HTR-8/SVneo (cell line): ENCODE results near the gene RBM38.
"Not testable (repeated sequence)": the region's sequence is repeated elsewhere in the genome, so short reads cannot be mapped to it uniquely, and the experiment has no call there.

Experiments used
- DNase-seq: peaks from one replicate; pipeline ENCODE4 v3.0.0; 2011; ENCODE audit warnings: low spot score, mixed read lengths; ENCODE audit not compliant: insufficient read length
- FAIRE-seq: peaks from 2 replicates; lab custom pipeline; 2011; peaks lifted over from hg19 to GRCh38; lab: Jason Lieb, UNC

The RBM38 gene

DNA sequence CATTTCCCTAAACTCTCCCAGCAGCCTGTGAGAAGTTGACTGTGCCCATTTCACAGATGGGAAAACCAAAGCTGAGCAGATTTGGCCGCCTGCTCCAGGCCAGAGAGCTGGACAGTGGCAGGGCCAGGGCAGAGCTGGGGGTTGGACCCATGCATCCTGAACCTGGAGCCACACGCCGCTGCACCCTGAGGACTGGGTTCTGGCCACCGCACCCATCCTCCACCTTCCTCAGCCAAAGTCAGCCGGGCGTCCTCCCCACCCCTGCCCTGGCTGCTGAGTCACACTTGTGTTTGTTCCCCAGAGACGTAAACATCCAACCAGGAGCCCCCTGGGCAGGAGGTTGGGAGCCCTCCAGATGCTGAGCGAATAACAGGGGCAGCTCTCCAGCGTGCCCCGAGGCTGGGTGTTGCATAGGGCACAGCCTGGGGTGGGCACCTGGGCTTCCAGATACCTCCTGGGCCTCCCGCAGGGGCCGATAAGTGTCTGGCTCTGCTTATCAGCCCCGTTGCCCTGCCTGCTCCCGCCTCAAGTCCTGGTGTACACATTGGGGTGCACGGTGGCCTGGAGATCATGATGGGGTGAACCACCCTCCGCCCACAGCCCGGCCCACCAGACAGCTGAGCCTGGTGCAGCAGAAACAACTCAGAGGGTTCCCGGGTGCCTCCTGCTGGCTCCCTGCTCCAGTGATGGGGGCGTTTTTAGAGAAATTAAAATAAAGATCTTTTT, 23.8 kb downstream of the RBM38 start:
- FAIRE-seq (peak; percentile 66), DNase-seq (peak; percentile 76)

DNA sequence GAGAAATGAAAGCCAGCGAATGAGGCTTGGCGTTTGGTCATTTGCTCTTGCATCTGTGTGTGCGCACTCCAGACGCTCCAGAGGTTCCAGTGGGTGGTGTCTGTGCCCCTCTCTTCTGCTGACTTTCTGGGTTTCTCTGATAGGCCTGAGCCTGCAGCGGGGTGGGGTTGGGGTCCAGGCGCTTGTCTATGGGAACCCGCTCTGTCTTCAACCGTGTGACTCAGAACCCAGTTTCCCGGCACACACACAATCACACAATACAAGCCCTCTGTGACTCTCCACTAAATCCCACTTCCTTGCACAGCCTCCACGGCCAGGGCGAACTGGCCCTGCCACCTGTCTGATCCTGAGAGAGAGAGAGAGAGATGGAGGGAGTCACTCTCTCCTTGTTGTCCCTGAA, 24.6 kb downstream of the RBM38 start:
- FAIRE-seq: peak; percentile 31
- DNase-seq: no peak

DNA sequence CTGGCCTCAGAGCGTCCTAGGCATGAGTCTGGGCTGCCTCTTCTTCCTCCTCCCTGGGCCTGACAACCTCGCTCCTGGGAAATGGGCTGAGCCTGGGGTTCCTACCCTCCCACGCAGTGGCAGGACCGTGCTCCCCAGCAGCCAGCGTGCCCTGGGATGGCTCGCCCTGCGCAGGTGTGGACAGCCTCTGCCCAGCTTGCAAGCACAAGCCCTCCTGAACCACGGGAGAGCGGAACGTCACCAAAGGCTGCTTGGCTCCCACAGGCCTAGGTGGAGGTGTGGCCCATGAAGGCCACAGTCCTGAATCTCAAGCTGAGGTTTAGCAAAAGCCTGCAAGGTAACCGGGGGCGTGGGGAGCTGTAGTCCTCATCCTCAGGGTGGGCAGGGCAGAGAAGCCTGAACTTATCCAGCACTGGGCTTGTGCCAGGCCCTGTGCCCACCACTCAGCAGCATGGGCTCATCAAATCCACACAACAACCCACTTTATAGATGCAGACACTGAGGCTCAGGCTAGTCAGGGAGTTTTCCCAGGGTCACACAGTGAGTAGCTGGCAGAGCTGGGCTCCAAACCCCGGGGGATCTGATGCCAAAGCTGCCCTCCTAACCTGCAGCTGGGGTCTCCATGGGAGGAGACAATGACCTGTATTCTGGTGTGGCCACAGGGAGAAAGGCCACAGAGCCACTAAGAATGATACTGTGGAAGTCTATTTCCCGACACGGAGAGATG, 25.3 kb downstream of the RBM38 start:
- peak; percentile 62 for FAIRE-seq
- no peak for DNase-seq

DNA sequence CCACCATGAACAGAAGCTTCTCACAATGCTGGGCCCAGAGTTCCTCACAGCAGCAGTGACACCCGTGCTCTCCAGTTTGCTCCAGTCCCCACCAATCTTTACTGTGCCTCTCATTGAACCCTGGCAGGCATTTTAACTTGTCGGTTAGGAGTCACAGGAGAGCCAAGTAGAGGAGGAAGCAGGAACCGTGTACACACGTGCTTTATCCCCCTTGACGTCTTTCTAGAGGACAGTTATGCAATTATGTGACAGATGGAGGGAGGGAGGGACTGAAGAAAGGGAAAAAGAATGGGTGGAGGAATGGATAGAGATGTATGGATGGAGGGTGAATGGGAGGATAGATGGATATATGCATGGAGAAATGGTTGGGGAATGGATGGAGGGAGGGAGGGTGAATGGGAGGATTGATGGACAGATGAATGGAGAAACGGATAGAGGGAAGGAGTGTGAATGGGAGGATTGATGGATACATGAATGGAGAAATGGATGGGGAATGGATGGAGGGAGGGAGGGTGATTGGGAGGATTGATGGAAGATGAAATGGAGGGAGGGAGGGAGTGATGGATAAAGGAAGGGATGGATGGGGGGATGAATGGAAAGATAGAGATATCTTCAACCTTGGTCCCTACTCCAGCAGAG, 26.0 kb downstream of the RBM38 start:
- FAIRE-seq (peak; percentile 93), DNase-seq (no peak)

DNA sequence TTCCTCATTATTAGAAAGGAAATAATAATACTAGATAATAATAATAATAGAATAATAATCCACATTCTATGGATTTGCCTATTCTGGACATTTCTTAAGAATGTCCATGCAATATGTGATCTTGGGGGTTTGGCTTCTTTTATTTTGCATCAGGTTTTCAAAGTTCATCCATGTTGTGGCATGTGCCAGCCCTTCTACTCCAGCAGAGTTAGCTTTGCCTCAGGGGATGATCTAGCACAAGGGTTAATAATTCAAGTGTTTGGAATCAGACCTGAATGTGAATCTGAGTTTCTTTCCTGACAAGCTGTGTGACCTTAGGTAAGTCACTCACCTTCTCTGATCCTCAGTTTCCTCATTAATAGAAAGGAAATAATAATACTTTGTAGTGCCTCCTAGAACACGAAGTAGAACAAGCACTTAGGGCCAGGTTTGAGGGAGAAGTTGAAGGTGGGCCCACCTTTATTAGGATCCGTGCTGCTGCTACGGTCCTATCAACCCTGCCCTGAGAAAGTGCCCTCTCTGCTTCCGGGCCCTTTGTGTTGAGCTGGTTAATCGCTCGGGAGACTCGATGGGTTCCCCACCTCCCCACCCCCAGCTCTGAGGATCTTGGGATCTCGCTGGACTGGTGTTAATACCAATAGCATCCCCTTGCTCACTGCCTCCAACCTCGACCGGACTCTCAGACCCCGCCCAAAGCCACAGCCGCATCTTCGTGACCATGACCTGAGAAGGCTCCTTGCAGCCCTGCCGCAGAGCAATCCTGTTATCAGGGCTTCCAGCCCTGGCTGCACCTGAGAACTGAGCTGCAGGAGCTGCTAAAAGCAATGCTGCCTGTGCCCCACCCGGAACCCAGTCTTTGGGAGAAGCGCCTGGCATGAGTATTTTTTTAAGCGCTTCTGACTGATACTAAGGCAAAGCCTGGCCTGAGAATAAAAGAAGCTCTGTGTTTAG, 26.9 kb downstream of the RBM38 start:
- FAIRE-seq: peak; percentile 88
- DNase-seq: no peak

DNA sequence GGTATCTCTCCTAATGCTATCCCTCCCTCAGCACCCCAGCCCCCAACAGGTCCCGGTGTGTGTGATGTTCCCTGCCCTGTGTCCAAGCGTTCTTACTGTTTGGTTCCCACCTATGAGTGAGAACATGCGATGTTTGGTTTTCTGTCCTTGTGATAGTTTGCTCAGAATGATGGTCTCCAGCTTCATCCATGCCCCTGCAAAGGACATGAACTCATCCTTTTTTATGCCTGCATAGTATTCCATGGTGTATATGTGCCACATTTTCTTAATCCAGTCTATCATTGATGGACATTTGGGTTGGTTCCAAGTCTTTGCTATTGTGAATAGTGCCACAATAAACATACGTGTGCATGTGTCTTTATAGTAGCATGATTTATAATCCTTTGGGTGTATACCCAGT, 28.3 kb downstream of the RBM38 start:
- DNase-seq, FAIRE-seq: not testable (repeated sequence)

DNA sequence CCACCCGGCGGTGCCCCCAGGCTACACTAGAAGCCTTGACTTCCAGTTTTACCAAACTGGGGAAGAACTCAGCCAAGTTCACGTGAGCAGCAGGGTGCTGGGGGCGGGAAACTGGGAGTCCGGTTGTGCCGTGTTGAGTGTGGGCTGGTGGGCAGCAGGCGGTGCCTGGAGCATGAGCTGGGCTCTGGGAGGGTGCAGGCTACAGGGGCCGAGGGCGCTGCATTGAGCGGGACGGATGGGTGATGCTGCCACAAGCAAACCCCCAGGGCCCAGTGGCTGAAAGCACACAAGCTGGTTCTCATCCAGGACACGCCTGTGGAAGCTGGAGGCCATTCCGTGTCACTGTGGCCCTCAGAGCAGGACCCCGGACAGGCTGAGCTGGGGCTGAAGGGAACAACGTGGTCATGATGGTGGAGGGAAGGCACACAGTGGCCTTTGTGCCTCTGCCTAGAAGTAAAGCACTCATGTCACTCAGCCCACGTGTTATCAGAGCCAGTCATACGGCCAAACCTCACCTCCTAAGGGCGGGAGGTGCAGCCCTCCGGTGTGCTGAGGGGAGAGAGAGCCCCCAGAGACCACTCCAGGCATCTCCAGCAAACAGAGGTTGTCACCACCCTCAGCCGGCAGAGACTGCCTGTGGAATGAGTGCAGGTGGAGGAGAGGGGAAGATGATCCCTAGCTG, 29.5 kb downstream of the RBM38 start:
- DNase-seq (no peak), FAIRE-seq (peak; percentile 80)

DNA sequence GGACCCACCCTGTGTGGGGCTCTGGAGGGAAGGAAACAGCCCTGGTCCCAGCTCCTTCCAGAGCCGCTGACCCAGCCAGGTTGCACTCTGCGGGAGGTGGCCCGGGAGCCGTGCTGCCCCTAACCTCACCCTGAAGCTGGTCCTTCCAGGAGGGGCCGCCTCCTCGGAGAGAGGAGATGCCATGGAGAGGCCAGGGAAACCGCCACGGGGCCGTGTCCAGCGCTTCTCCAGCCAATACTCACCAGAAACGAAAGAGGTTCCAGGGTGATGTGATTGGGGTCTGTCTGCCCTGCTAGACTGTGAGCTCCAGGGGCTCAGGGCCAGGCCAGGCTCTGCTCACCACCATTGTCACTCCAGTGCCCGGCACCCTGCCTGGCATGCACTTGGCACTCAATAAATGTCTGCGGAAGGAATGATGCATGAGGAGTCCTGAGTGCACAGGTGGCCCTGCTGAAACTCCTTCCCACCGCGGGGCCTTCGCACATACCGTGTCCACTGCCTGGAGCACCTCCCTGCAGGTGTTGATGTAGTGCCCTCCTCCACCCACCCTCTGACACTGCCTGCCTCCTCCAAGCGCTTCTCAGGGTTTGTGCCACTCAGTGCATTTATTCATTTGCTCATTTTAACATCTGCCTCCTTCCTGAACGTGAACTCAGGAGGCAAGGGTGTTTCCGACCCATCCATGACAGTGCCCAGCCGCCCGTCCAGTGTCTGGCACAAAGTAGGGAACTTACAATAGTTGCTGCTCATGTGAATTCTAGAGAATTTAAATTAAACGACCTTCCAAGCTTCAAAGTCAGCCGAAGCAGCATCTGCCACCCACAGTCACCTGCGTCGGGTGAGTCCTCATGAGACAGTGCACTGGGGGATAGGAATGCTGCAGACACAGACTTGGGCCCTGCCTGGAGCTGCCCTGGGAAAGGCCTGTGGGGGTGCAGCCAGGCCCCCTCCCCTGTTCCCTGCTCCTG, 30.3 kb downstream of the RBM38 start:
- FAIRE-seq (peak; percentile 74), DNase-seq (no peak)

DNA sequence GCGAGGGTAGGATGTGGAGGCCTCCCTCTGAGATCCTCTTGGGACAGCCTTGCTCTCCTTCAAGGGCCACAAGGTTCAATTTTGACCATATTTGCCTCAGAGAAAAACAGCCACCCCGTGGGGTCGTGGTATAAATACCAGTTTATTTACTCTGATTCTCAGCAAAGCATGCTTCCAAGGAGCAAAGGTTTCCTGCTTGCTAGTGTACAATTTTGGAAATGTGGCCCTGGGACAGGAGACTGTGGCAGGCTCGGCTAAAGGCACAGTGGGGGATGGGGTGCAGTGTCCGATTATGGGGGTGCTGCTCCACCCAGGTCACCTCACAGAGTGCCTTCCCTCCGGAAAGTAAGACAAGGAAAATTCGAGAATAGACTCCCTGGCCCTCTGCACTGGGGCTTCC, 31.1 kb downstream of the RBM38 start:
- no peak for FAIRE-seq

DNA sequence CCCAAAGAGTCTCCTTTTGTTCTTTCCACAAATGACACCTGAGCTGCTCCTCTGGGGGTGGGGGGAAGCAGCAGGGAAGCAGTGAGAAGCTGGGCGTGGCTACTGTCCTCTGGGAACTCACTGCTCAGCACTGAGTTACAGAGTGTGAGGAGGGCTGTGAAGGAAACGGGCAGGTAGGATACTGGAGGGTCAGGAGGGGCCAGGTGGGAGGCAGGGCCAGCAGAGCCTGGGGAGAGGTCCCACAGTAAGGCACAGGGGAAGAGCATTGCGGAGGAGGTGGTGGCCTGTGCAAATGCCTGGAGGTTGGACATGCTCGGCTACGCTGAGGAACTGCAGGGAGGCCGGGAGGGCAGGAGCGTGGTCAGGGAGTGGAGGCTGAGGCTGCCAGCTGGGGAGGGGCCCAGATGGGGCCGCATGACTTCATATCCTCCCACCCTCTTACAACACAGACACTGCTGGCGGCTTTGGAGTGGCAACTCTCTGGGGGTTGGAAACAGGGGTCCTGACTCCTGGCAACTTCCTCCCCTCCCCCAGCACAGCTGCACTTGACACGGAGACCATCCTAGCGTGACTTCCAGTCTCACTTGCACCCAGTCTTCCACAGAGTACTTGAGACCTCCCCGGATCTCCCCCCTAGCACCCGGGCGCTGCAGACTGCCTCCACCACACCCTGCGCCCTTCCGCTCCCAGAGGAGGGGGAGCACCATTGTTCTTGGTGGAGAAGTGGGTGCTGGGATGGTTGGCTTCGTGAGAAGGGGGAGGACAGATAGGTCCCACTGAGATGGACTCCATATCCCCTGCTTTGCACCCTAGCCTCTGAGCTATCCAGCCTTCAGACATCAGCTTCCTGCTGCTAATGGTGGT, 34.2 kb downstream of the RBM38 start:
- FAIRE-seq: peak; percentile 76
- no peak for DNase-seq

More for the DNA sequence above, 31.1 kb downstream of the RBM38 start:
- DNase-seq: no peak

DNA sequence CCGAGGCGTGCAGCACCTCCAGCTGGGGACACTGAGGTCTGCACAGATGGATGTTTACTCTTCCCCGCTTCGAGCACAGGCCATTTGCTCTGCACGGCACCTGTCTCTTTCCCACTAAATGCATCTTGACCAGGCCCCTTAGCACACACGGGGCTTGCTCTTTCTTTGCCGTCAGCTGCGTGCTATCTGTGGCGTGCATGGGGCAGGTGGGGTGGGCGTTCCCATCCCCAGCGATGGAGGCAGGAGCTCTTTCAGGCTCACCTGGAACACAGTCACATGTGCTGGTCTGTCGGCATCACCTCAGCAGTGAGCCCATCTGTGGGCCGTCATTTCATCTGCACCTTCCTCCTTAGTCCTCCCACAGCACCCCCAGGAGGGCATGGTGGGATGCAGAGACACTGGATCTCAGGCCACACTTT, 35.1 kb downstream of the RBM38 start:
- no peak for DNase-seq
- peak; percentile 40 for FAIRE-seq

DNA sequence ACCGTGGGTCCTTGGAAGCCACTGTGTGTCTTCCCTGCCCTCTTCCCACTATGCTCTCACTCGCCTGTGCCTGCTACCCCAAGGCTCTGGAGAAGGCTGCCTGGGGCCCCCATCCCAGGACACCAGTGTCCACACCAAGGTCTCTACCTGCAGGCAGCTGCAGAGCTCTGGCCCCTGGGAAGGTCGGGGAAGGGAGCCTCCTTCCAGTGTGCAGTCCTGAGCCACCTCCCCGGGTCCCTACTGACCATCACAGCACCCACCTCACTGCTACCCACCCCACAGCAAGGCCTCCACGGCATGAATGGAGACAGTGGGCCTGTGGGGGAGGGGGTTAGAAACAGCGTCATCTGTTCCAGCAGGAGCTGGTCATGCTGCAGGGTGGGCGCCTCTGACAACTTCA, 35.6 kb downstream of the RBM38 start:
- peak; percentile 13 for FAIRE-seq

DNA sequence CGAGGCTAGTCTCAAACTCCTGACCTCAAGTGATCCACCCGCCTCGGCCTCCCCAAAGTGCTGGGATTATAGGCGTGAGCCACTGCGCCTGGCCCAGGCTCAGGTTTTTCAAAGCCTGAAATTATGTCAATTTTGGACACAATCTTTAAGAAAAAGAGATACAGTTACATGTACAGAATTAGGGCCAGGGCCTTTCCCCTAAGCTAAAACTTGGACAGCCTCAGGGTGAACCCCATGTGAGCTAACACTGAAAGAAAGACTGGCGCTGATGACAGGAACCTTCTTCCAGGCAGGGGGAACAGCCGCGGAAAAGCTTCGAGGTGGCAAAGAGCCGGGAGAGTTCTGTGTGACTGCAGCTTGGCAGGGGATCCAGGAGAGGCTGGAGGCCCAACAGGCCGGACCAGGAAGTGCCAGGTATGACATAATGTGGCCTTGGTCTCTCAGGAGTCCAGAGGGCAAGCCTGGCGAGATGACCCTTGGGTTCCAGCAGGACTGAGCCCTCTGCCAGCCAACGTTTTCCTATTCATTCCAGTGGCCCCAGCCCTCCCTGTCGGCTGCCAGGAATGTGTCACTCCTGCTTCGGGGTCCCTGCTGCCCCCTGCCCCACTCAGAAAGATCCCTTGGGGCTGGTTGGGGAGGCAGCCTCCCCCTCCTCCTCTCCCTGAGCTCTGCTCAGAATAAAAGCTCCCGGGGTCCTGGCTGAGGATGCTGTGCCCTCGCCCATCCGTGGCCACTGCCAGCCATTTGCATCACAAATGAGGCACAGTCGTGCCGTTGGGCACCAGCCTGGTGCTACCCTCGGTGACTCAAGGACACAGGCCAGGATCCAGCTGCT, 37.3 kb downstream of the RBM38 start:
- FAIRE-seq (no peak), DNase-seq (no peak)

More for the DNA sequence above, 35.6 kb downstream of the RBM38 start:
- DNase-seq: no peak

DNA sequence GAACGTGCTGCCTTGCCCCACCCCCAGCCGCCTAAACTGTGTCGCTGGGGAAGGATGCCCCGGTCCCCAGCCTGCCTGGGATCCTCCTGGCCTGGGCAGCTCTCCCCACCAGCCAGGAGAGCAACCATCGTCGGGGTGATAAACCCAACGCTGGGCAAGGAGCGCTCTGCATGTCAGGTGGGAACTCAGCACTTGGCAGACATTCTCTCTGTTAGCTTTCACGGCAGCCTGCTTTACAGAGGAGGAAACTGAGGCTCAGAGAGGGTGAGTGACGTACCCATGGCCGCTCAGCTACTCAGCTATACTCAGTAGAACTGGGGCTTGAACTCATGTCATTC, 37.9 kb downstream of the RBM38 start:
- no peak for FAIRE-seq

DNA sequence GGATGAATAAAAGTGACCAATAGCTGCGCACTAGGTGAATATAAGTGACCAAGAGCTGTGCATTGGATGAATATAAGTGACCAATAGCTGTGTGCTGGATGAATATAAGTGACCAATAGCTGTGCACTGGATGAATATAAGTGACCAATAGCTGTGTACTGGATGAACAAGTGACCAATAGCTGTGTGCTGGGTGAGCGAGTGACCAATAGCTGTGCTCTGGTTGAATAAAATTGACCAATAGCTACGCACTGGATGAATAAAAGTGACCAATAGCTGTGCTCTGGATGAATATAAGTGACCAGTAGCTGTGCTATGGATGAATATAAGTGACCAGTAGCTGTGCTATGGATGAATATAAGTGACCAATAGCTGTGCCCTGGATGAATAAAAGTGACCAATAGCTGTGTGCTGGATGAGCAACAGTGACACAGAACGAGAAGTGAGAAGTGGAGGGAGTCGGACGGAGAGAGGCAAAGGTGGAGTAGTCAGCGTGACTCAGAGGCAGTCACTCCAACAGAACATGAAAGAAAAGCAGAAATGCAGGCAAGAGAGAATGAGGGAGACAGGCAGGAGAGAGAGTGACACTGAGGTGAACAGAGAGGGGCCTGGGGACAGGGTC, 38.5 kb downstream of the RBM38 start:
- FAIRE-seq (peak; percentile 93), DNase-seq (no peak)

More for the DNA sequence above, 37.9 kb downstream of the RBM38 start:
- DNase-seq: no peak

DNA sequence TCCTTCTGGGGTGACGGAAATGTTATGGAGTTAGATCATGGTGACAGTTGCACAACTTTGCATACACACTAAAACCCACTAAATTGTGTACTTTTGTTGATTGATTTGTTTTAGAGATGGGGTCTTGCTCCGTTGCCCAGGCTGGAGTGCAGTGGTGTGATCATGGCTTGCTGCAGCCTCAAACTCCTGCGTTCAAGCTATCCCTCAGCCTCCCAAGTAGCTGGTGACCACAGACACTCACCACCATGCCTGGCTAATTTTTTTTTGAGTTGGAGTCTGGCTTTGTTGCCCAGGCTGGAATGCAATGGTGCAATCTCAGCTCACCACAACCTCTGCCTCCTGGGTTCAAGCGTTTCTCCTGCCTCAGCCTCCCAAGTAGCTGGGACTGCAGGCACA, 39.0 kb downstream of the RBM38 start:
- FAIRE-seq, DNase-seq: not testable (repeated sequence)
